ENCODE data around the gene IARS2.
"Not testable (repeated sequence)": the region's sequence is repeated elsewhere in the genome, so short reads cannot be mapped to it uniquely, and the experiment has no call there.

The IARS2 gene

GRCh38 chr1:220113136-220113695, 19.3 kb downstream of the IARS2 start:
- DNase-seq = no peak

GRCh38 chr1:220119043-220119512, 25.1 kb downstream of the IARS2 start:
- DNase-seq = no peak

- DNase-seq = no peak
These were observed 28.0 kb downstream of the IARS2 start for GRCh38 chr1:220121791-220122530.

- no peak for DNase-seq
These were observed 29.1 kb downstream of the IARS2 start for GRCh38 chr1:220123066-220123465.

GRCh38 chr1:220123889-220124288, 30.0 kb downstream of the IARS2 start:
- DNase-seq = no peak

DNA sequence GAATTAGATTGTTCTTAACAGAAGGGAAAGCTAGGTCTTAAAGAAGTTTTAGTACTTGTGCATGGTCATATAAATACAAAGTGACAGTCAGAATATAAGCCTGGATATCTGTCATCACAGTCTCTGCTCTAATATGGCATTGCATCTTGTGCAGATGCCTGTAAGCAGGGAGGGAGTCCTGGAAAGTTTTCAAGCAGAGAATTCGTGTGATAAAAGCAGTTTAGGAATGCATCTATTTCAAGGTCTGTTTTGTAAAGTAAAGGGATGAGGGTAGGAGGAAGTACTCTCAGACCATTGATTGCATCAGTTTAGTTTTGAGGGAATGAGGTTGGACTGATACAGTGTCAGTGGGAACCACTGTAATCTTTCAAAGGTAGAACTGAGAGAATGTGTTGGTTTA, 30.6 kb downstream of the IARS2 start:
- DNase-seq = no peak

DNA sequence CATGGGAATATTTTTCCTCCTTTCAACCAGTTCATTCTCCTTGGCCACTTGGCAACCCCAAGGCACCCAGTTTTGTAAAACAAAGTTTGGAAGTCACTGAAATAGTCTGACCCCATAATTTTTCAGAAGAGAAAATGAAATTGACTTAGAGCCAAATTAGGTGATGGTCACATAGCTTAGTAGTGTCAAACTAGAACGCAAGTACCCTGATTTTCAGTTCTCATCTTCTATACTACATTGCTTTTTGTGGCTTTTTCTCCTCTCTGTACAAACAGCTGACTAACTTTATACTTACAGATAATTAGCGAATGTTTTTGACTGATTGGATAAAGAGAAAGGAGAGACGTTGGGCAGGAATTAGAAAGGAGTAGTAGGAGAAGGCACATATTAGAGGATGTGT, 33.1 kb downstream of the IARS2 start:
- no peak for DNase-seq

GRCh38 chr1:220129479-220130210, 35.7 kb downstream of the IARS2 start:
- DNase-seq = no peak

GRCh38 chr1:220135755-220136154, 41.8 kb downstream of the IARS2 start:
- no peak for DNase-seq

- no peak for DNase-seq
These were observed 43.3 kb downstream of the IARS2 start for GRCh38 chr1:220137019-220137786.

DNA sequence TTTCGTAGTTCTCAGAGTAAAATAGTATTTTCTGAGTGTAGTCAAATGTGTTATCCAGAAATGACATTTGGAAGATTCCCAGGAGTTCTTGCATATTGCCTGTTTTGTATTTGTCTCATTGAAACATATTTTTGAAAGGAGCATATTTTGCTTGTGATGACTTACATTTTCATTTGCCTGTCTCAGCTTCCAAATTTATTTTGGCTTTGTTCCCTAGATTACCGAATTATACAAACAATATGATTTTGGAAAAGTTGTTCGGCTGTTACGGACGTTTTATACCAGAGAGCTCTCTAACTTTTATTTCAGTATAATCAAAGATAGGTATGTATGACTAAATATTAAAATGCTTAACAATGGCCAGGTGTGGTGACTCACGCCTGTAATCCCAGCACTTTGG, 46.0 kb downstream of the IARS2 start:
- no peak for DNase-seq

GRCh38 chr1:220144051-220144450, 50.1 kb downstream of the IARS2 start:
- DNase-seq = no peak

GRCh38 chr1:220149742-220150141, 55.8 kb downstream of the IARS2 start:
- no peak for DNase-seq

DNA sequence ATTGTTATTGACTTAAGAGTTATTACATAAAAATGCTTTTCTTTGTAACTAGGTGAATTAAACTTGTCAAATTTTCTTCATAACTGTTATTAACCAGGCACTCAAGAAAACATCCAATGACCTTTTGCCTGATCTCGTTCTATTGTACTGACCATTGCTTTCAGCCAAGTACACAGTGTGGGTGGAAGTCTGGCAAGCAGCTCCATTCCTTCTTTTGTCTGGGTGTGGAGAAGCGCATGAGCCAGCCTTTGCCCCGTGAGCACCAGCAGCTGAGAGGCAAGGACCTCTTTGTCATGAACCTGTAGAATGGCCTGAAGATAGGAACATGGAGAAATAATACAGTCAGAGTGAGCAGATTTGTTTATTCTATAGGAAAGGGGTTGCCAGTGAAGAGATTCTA, 57.5 kb downstream of the IARS2 start:
- no peak for DNase-seq

DNA sequence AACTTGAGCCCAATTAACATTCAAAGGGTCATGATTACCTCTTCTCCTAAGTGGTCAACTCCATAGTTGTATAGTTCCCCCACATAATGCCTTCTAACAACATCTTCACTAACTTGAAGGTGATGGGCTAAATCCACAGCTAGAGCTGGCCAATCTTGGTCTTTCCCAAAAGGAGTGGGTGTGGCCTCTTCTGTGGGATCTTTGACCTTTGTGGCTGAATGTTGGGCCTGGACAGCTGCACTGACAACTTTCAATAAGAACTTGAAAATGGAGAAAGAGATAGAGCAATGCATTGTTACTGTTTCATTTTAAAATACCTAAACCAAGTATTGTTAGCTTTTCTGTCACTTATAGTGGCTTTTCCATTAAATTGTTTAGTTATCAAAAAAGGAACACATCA, 59.2 kb downstream of the IARS2 start:
- no peak for DNase-seq

DNA sequence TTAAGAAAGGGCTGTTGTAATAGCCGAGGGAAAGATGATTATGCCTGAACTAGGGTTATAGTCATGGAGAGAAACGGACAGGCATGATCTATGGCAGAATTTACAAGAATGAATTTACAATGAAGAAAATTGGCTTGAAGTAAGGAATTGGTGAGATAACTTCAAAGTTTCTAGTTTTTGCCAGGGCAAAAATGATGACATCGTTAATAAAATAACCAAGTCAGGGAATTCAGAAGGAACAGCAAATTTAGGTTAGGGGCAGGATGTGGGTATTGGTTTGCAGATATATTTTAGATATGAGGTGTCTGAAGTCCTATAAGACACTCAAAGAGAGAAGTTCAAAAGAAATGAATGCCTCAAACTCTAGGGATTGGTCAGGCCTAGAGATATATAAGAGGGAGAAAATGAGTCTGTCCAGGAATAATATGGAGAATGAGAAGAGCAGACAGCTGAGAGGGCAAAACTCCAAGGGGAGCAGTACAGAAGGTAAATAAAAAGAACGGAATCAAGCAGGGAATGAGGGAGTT, 62.8 kb downstream of the IARS2 start:
- no peak for DNase-seq

- no peak for DNase-seq
These were observed 63.8 kb downstream of the IARS2 start for GRCh38 chr1:220157738-220158137.

DNA sequence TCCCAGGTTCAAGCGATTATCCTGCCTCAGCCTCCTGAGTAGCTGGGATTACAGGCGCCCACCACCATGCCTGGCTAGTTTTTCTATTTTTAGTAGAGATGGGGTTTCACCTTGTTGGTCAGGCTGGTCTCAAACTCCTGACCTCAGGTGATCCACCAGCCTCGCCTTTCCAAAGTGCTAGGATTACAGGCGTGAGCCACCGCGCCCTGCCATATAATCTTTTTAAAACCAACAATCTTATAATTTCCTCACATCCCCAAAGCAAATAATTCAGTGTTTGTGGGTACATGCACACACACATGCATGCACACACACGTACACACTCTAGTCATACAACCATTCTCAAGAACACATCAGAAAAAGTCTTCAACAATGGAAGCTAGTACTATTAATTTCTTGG, 64.6 kb downstream of the IARS2 start:
- not testable (repeated sequence) for DNase-seq

DNA sequence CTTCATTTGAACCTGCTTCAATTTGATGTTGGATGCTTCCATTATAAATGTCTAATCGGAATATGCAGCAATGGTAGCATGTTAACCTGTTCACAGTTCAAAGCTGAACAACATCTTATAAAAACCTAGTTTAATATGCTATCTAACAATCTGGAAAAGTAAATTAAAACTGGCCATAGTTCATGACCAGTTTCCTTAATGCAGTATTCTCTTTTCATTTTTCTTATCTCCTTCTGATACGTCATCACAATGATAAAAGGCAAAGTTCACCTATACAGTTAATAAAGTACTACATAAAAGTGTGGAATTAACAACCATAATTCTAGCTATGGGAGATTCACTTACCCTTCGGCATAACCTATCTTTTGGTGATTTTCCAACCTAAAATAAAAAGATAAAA, 65.1 kb downstream of the IARS2 start:
- no peak for DNase-seq

DNA sequence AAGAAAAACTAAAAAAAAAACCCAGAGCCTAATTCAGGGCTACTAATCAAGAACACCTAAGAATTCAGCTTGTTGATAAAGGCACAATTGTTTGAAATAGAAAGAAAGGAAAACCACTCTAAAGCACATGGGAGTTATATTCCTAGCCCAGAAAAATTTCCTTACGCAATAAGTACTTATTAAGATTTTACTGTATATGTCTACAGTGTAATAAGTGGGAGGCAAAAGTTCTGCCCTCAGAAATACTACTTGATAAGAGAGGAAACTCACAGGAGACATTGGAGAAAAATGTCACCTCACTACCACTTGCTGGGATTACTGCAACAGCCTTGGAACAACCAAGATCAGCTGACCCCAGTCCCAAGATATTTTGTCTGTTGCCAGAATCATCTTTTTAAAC, 66.1 kb downstream of the IARS2 start:
- DNase-seq = no peak

DNA sequence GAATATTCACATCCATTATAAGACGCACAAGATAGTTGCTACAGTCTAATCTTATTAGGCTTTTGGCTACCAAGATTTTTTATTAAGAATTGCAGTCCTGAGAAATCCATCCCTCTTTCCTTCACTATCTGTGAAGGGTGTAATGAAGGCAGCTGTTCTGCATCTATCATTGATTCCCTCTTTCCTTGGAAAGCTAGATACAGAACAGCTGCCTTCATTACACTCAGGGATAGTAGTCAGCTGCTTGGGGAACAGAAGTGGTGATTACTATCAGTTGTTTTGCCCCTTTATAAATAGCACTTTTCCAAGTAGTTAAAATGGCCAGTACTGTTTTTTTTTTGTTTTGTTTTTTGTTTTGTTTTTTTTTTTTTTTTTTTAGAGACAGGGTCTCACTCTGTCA, 70.2 kb downstream of the IARS2 start:
- no peak for DNase-seq

DNA sequence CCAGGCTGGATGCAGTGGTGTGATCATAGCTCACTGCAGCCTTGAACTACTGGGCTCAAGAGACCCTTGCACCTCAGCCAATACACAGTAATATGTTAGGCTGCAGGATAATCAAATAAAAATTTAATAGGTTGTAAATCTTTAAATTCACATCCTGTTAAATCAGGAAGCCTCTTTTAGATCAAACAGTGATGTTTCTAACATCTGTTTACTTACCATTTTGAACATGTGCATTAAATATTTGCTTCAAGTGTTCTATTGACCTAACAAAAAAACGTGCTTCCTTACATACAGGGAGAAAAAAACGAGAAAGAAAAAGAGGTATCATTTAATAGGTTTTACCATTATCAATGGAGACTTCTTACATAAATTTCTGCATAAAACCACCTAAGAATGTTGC, 70.6 kb downstream of the IARS2 start:
- DNase-seq = no peak

GRCh38 chr1:220166853-220167252, 72.9 kb downstream of the IARS2 start:
- no peak for DNase-seq

Data from NCI-H2107 (cell line).